HS-27A (cell line): ENCODE results near the gene TANGO2.

ENCODE experiments used
- DNase-seq: peaks from one replicate; pipeline ENCODE4 v3.0.0-alpha.2; 2012; ENCODE audit warnings: low read depth, missing footprints

TANGO2 gene

DNA sequence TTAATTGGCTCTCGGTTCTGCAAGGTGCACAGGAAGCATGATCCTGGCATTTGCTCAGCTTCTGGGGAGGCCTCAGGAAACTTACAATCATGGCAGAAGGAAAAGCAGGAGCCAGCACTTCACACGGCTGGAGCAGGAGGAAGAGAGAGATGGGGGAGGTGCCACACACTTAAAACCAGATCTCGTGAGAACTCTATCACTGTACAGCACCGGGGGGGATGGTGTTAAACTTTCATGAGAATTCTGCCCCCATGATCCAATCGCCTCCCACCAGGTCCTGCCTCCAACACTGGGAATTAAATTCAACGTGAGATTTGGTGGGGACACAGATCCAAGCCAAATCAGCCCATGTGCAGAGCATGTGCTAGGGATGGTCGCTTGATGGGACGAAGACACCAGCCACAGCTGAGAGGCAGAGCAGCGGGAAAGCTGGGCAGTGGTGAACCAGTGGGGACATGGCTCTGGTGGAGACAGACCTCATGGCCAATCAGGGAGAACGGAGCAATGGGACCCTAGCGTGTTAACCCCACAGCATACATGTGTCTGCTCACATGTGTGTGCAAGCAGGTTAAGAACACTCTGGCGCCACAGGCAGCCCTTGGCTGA lies 6.2 kb downstream of the TANGO2 start:
- DNase-seq: no peak

DNA sequence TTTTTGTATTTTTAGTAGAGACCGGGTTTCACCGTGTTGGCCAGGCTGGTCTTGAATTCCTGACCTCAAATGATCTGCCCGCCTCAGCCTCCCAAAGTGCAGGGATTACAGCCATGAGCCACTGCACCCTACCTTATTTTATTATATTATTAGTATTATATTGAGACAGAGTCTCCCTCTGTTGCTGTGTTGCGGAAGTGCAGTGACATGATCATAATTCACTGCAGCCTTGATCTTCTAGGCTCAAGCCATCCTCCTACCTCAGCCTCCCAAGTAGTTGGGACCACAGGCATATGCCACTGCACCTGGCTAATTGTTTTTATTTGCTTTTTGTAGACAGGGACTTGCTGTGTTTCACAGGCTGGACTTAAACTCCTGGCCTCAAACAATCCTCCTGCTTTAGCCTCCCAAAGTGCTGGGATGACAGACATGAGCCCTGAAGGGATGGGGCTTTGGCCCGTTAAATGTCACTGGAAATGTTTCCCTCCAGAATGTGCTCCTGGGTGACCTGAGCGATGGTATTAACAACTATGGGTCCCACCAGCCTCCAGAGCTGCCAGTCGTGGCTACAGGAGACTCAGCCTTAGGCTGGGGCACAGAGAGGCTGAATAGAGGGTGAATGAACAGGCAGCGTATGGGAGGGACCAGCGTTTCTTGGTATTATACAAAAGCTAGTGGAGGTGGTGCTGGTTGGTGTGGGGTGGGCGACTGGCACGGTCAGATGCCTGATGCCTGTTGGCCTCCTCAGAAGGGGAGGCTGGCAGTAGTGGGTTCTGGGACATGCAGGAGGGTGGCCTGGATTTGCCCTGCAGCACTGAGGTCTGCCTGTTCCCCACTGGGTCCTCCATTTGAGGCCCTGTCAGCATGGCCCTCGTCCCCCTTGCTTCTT lies 7.3 kb downstream of the TANGO2 start:
- DNase-seq: no peak

DNA sequence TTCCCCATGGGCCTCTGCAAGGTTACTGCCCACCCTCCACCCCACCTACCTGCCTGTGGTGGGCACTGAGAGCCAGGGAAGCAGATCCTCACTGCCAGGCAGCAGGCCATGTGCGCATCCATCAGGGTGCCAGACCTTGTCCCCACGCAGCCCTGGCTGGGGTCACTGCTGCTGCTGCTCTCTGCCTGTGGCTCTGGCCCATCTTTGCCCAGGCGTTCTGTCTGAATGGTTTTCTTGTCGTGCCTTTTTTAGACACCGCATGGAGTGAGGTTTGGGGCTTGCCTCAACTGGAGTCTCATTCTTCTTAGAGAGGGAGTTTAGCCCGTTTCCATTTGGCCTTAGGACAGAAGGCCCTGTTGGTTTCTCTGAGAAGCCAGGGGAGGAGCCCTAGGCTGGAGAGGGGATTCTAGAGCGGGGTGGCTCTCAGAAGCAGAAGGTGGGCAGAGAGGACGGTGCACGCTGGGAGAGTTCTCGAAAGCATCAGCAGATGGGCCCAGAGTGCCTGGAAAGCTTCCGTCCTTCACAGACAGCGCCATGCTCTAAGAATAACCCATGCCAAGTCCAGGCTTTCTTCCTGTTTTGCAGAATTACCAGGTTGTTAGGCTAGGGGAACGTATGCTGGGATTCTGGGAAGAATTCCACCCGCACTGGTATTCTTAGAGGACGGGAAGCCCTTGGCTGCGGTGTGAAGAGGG lies 8.1 kb downstream of the TANGO2 start:
- no peak for DNase-seq

DNA sequence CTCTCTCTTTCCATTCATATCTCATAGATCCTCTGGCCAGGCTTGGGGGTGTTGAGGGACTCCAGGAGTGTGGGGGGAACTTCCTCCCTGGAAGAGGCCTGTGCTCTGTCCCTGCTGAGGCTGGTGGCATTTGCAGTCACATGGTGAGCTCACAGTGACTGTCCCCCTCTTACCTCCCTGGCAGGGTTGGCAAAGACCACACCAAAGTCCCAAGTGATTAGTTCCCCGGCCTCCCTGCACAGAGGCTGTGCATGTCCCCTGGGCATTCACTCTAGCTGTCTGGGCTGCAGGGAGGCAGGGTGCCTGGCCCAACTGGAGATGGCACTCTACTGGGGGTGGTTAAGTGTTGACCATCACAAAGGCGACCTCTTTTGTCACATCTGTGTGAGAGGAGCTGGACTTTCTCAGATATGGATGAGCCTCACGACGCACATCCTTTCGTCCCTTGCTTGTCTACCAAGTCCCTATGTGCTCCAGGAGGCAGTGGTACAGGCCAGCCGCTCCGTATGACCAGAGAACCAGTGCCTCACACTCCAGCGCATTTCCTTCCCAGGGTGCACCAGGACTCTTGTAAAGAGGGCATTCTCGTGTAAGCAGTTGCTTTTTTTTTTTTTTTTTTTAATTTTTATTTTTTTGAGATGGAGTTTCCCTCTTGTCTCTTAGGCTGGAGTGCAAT lies 8.8 kb downstream of the TANGO2 start:
- no peak for DNase-seq

DNA sequence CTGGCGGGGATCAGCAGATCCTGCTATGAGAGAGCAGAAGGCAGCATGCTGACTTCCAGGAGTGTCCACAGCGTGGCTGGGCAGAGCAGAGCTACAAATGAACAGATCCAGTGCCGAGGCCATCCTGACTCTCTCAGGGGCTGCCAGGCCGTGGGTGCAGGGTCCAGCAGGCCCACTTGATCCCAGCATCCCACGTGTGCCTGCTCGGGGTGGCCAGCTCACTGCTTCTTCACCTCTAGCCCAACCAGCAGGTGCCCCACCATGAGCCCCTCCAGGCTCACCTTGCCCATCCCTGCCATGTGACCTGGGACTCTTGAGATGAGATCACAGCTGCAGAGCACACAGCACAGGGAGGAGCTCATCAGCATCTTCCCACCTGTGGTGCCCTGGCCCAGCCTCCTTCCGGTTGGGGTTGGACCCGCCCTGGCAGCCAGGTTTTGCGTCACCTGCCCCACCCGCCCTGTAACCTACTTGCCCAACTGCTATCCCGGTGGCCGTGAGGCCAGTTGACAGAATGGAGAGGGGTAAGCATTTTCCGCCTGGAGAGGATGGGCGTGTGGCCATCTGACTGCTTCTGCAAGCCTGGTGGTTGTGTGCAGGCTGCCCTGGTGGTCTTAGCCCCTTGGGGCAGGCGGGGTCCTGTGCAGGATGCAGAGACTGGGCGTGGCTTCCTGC lies 11.0 kb downstream of the TANGO2 start:
- DNase-seq: no peak

DNA sequence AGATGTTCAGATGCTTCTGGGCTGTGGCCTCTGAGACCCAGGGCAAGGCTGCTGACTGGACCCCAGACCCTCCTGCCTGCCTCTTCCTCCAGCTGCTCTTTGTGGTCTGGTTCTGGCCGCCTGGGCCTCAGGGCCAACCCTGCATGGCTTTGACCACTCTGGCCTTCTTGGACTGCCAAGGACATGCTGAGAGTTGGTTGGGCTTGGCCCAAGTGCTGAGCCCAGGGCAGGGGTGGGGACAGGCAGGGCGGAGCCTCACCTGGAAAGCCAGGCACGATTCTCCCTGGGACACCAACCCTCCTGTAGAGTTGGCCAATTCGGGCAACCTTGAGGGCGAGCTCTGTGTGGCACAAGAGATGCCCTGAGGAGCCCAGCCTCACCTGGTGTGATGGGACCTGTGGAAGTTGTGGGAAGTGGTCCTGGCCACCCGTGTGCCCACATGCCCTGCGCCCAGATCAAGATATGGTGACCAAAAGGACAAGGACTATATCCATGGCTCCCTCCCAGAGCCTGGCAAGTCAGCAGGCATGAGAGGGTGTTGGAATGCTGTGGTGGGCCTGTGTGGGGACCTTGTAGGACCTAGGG lies 11.6 kb downstream of the TANGO2 start:
- no peak for DNase-seq

DNA sequence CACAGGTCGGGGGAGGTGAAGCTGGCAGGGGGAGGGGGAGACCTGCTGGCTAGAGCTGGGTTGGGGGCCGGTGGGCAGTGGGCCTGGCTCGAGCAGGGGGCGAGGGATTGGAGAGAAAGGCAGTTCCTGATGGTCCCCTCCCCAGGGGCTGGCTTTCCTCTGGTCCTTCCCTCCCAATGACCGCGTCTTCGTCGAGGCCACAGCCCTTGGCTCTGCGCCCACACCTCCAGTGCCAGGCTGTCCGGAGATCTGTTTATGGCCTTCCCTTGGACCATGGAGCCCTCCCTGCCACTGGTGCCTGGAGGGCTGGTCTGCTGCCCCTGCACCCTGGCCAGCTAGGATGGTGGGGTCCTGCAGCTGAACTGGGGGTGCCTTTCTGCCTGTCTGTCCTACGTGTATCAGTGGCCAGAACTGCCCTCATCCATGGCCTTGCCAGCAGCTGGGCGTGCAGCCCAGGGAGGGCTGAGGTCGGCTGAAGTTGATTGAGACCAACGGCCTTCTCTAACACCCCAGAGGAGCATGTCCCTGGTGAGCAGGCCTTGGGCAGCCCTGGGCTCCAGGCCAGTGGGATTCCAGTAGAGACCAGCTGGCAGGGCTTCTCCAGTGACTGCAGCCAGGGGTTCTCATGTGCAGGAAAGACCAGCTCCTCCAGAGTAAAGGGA lies 12.3 kb downstream of the TANGO2 start:
- DNase-seq: no peak

DNA sequence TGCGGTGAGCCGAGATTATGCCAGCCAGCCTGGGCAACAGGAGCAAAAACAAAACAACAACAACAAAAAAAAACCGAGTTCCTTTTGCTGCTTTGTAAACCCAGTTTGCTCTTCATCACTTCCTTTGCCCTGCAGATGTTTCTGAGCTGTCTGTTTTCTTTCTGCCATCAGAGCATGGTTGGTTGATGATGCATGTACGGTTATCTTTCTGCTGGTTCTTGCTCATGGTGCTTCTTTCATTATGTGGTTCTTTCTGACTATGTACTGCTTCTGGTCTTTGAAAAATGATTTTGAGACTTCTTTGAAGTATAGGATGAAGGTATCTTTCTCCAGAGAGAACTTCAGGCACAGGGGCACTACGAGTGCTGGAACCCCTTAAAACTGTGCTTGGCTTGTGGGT lies 13.2 kb downstream of the TANGO2 start:
- DNase-seq: no peak

DNA sequence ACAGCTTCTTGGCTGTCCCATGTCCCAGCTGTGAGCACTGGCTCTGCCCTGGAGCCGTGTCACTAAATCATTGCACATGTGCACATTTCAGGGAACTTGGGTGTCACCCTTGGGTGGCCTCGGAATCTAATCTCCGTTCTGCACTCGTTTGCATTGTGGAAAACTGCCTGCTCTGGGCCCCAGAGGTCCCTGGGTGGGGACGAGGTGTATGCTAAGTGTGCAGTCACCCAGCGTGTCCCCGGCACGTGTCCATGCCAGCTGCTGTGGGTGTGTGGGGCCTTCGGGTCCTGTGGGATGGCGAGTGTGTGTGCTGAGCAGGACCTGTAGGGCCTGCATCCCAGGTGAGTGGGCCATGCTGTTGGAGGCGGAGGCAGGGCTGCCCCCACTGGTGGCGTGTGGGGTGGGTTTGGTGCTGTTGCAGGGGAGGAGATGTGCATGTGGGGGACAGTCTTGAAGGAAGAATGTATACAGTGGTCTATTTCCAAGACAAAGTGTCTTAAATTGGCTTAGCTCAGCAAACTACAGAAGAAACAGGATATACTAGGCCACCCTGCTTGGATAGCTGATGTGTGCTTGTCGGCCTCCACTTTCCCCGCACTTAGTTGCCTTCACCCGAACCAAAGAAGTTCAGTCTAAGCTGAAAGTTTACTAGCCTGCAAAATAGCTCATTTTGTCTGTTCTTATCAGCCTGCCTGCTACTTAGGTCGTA lies 14.6 kb downstream of the TANGO2 start:
- DNase-seq: no peak

DNA sequence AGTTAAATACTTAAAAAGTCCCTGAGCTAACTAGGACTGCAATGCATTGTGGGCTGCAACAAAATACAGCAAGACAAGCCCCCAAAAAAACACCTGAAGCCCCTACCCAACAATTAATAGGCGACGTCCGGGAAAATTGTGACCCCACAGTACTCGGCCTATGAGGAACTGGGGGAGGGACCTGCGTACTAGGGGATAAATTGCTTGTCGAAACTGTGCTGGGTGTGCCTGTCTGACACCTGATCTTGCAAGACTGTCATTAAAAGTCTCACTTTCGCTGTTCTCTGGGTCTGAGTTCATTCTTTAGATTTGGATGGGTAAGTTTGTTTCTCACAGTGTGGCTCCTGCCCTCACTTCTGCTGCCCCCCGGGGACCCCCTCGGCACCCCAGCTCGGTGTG lies 15.2 kb downstream of the TANGO2 start:
- DNase-seq: no peak

DNA sequence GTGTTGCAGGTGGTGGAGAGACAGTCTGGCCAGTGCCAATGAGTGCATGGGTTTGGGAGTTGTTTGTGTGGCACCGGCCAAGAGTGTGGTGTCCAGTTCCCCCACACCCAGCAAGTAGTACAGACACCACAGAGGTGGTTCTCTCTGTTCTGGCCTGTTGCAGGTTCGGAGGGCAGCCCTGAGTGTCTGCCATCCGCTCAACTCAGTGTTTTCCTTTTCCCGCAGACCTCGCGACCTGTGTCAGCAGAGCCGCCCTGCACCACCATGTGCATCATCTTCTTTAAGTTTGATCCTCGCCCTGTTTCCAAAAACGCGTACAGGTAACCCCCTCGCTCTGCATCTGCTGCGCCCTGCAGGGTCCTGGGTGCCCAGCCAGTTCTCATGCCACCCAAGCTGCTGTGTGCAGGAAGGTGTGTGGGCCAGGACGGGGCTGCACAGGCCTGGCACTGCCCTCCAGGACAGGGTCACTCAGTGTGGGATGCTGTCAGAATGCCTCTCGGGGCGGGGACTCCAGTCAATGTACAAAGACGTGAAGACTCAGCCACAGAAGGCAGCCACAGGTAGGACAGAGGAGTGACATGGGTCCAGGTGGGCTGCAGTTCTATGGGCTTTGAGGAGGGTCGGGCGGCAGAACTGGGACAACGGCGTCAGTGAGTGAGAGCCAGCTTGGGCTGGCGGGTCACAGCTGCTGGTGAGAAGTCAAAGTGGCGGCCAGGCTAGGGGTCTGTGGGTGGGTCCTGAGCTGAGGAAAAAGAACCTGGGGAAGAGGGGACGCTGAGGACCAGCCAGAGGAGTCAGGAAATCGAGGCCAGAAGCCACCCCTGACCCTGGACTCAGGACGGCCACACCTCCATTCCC lies 15.9 kb downstream of the TANGO2 start:
- DNase-seq: no peak

DNA sequence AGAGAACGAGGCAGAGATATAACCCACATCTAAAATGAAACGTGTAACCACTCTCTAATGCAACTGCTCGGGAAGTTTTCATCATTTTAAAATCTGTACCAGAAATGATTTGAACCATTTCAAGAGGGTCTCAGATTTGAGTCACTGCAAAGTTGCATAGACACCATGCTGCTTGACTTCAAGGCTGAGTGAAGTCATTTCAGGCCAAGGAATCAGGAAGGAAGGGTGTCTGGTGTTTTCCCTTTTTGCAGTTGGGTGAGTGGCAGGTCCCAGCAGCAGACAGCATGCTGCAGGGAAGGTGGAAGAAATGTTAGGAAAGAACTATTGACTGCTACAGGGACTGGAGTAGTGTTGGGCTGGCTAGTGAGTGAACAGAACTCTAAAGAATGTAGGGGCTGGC lies 16.5 kb downstream of the TANGO2 start:
- no peak for DNase-seq

DNA sequence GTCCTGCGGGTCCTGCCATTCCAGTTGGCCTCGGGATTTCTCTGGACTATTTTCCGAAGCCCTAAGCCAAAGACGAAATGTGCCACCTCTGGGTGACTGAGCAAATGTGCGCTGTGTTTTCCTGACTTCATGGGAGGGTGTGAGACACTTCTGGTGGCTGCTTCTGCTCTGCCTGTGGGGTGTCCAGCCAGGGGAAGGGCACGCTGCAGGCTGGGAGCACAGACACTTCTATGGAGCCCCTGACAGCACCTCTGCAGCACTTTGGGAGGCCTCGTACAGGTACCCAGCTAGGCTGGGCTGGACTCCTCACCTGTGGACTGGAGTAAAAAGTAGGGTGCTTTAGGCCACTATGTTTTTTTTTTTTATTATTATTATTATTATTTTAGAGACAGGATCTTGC lies 17.7 kb downstream of the TANGO2 start:
- DNase-seq: no peak

DNA sequence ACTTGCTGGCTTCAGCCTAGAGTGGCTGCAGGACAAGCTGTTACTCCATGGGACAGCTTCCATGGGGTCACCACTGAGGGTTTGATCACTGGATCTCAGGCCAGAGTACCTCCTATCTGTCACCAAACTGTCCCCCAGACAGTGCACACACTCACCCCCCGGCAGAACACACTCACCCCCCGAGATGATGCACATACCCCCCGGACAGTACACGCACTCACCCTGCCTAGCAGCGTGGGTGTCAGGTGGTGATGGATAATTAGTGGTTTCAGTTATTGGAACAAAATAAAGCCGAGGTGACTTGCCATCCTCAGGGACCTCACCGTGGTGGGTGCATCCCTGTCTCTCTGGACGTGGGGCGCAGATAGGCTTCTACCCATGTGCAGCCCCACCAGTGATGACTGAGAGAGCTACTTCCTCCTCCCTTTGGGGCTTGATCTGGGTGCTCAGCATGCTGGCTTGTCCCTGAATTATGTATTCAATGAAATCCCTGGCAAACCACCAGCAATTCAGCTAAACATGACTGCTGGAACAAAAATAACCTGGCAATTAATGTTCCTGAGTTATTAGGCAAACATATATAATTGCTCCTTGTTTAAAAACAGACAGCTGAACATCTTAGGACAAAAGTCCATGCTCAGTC lies 18.9 kb downstream of the TANGO2 start:
- no peak for DNase-seq

DNA sequence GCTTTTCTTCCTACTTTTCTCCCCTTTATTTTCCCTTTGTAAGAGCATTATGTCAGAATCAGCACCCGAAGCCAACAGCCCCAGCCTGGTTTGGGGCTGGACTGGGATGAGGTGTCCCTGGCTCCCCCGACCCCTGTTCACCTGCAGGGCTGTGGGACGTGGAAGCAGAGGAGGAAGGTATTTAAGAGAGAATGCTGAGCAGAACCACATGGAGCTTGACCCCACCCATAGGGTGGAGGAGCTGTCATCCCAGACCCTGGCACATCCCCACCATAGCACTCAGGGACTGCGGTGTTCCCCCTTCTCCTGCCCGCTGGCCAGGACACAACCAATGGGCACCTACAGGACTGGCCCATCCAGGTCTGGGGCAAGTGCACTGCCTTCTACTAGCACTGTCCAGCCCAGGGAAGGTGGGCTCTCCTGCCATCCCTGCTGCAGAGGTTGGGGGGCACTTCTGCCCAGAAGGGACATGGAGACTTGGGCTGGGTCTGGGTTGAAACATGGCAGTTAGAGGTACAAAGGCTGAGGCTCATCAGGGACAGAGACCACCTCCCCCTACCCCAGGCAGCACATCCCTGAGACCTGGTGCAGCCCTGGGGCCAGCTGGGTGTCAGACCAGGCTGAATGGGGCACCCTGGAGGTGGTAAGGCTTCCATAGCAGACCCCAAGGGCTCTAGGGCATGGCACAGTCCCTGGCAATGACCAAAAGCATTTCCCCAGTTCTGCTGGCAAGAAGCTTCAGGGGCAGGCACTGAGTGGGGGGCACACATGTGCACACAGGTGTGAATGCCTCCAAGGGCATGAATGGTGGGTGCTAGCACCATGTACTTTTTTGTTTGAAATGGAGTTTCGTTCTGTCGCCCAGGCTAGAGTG lies 19.7 kb downstream of the TANGO2 start:
- DNase-seq: no peak

DNA sequence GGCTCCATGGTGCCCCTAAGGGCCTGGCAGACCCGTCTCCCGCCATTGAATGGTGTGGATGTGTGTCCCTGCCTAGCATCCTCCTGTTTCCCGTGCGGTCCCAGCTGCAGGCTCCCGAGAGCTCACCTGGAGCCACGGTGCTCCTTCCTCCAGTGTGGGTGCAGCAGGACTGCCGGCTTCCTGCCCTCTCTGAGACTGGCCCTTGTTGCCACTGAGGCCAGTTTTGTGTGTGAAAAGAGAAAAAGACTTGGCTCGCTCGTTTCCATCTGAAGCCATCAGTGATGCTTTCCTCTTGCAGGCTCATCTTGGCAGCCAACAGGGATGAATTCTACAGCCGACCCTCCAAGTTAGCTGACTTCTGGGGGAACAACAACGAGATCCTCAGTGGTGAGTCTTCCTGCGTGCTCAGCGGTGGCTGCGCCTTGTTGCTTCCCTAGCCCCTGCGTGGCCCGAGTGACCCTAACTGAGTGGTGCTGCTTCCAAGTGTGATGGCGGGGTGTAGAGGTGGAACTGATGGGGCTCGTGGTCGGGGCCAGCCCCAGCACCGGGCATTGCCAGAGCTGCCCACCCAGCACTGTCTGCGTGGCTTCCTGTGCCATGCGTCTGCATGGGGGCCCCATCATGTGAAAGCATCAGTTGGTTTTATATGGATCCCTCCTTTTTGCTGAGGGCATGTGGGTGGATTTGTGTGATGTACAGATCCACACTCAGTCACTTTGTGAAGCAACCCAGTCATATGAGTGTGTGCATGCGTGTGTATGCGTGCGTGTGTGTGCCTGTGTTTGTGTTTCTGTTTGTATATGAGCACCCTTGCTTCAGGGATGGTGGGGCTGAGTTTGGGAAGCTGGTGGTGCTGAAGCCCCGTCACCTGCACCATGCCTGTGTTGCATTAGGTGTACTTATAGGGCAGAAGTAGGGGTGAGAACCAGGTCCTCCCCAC lies 22.4 kb downstream of the TANGO2 start:
- no peak for DNase-seq

DNA sequence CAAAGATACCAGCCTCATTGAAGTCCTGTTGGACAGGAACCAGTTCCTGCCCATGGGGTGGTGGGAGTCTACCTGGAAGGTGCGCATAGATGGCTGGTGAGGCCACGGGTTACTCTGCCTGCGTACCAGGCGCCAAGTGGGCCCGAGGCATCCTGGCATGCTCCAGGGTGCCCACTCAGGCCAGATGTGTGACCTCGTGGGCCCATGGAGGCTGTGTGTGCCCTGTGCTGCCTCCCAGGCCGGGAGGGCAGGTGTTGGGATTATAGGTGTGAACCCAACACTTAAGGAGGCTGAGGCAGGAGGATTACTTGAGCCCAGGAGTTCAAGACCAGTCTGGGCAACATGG lies 23.1 kb downstream of the TANGO2 start:
- DNase-seq: no peak
